Suprapubic skin (tissue), 4 donors: ENCODE measurements around the gene PLXNB1.

Experiments
- CTCF ChIP-seq, 2 donors: fragments of 200-600 bp in 1 of 2; fragments of 450-650 bp in 1 of 2; sonication (generic) in 1 of 2; IDR thresholded peaks; one replicate each; pipeline ENCODE4 v1.5.1; 2016 to 2019; ENCODE audit warnings: antibody characterized with exemption in 2 of 2, mild to moderate bottlenecking in 1 of 2, moderate library complexity in 1 of 2
- EP300 ChIP-seq: sonication (generic); formaldehyde crosslinking; IDR thresholded peaks from one replicate; pipeline ENCODE4 v1.6.1; 2017; ENCODE audit warnings: antibody characterized with exemption
- POLR2A ChIP-seq, 2 donors: fragments of 450-650 bp; IDR thresholded peaks; one replicate each; pipeline ENCODE4 v1.6.1; 2017; ENCODE audit warnings: antibody characterized with exemption in 2 of 2, mild to moderate bottlenecking in 2 of 2, moderate library complexity in 2 of 2
- POLR2AphosphoS5 ChIP-seq, 3 donors: sonication (generic); formaldehyde crosslinking; IDR thresholded peaks; one replicate each; pipeline ENCODE4 v1.6.1; 2017; ENCODE audit warnings: antibody characterized with exemption in 3 of 3

GRCh38 chr3:48403533-48404439 is 26.1 kb downstream of the PLXNB1 start:
- no peak for TF ChIP-seq POLR2AphosphoS5 (IDR thresholded peaks at IDR 0.05)
- TF ChIP-seq POLR2A (IDR thresholded peaks at IDR 0.05): no peak
- TF ChIP-seq CTCF (IDR thresholded peaks at IDR 0.05): no peak
- TF ChIP-seq EP300: no peak
